MM.1S (cell line): ENCODE data around the gene STRN3.

ENCODE experiments used
- DNase-seq: peaks from one replicate; pipeline ENCODE4 v3.0.0-alpha.2; 2015
- H2AFZ ChIP-seq: fragments of 300-600 bp; sonication (generic); 2 replicates; pipeline ENCODE4 v1.6.0; 2016; ENCODE audit warnings: antibody characterized with exemption, low read length
- H3F3A ChIP-seq: fragments of 300-600 bp; sonication (generic); 2 replicates; pipeline ENCODE4 v1.6.1; 2016; ENCODE audit warnings: mild to moderate bottlenecking, antibody characterized with exemption, low read length, moderate library complexity, mixed read lengths; ENCODE audit not compliant: insufficient read depth
- H3K27ac ChIP-seq: fragments of 300-600 bp; sonication (generic); 2 replicates; pipeline ENCODE4 v1.5.1; 2016; ENCODE audit warnings: mild to moderate bottlenecking, low read length
- H3K27me3 ChIP-seq: fragments of 300-600 bp; sonication (generic); replicated peaks from 2 replicates; pipeline ENCODE4 v1.6.0; 2016; ENCODE audit warnings: low read length; ENCODE audit not compliant: insufficient read depth
- H3K36me3 ChIP-seq: fragments of 300-600 bp; sonication (generic); replicated peaks from 2 replicates; pipeline ENCODE4 v1.6.1; 2016; ENCODE audit warnings: mild to moderate bottlenecking, low read length, mixed read lengths; ENCODE audit not compliant: insufficient read depth
- H3K4me1 ChIP-seq: fragments of 300-600 bp; sonication (generic); 2 replicates; pipeline ENCODE4 v1.6.1; 2016; ENCODE audit warnings: low read length, mixed read lengths
- H3K4me2 ChIP-seq: fragments of 300-600 bp; sonication (generic); 2 replicates; pipeline ENCODE4 v1.6.0; 2016; ENCODE audit warnings: low read depth, low read length
- H3K4me3 ChIP-seq: fragments of 300-600 bp; sonication (generic); 2 replicates; pipeline ENCODE4 v1.5.1; 2016; ENCODE audit warnings: low read length, mixed read lengths
- H3K79me2 ChIP-seq: fragments of 300-600 bp; sonication (generic); 2 replicates; pipeline ENCODE4 v1.6.1; 2016; ENCODE audit warnings: mixed run types, low read length, mixed read lengths
- H3K9ac ChIP-seq: fragments of 300-600 bp; sonication (generic); 2 replicates; pipeline ENCODE4 v1.6.1; 2016; ENCODE audit warnings: low read length, mixed read lengths
- H3K9me2 ChIP-seq: fragments of 300-600 bp; sonication (generic); replicated peaks from 2 replicates; pipeline ENCODE4 v1.6.1; 2016; ENCODE audit warnings: mild to moderate bottlenecking, low read length, mixed read lengths; ENCODE audit not compliant: insufficient read depth
- H3K9me3 ChIP-seq: fragments of 300-600 bp; sonication (generic); replicated peaks from 2 replicates; pipeline ENCODE4 v1.6.1; 2016; ENCODE audit warnings: mild to moderate bottlenecking, low read length, mixed read lengths; ENCODE audit not compliant: insufficient read depth
- H4K20me1 ChIP-seq: fragments of 300-600 bp; sonication (generic); 2 replicates; pipeline ENCODE4 v1.6.1; 2016; ENCODE audit warnings: mild to moderate bottlenecking, low read length, moderate library complexity, mixed read lengths; ENCODE audit not compliant: insufficient read depth
- CTCF ChIP-seq: fragments of 300-600 bp; sonication (generic); IDR thresholded peaks from 2 replicates; pipeline ENCODE4 v1.5.1; 2016; ENCODE audit warnings: antibody characterized with exemption, low read length, mixed read lengths
- EZH2 ChIP-seq: fragments of 300-600 bp; sonication (generic); optimal IDR thresholded peaks from 2 replicates; pipeline ENCODE3; 2017; ENCODE audit warnings: low read depth, mild to moderate bottlenecking, antibody characterized with exemption, low read length, mixed read lengths
- EZH2phosphoT487 ChIP-seq: fragments of 300-600 bp; sonication (generic); IDR thresholded peaks from 2 replicates; pipeline ENCODE4 v1.6.1; 2018; ENCODE audit warnings: antibody characterized with exemption, low read length

Gene STRN3

DNA sequence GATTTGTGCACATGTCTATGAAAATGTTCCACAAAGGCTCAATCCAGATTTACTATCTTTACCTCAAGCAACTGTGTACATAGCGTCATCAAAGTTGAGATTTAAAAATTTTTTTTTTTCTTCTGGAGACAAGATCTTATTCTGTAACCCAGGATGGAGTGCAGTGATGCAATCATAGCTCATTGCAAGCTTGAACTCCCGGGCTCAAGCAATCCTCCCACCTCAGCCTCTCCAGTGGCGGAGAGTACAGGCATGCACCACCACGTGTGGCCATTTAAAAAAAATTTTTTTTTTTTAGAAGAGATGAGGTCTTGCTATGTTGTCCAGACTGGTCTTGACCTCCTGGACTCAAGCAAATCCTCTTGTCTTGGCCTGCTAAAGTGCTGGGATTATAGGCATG lies 149.5 kb downstream of the STRN3 start:
- Histone ChIP-seq H3F3A (no peaks in the 10 kb centered on the region), H3K4me1 (no peaks in the 10 kb centered on the region), H3K79me2 (no peaks in the 10 kb centered on the region), H3K9ac (no peak overlapping the region), H3K27me3 (no peaks in the 10 kb centered on the region), H2AFZ (no peak overlapping the region), H3K27ac (no peak overlapping the region), H3K36me3 (no peaks in the 10 kb centered on the region), H3K4me3 (no peak overlapping the region), H3K4me2 (no peak overlapping the region), H3K9me2 (no peaks in the 10 kb centered on the region), H4K20me1 (no peaks in the 10 kb centered on the region), H3K9me3 (no peaks in the 10 kb centered on the region)
- DNase-seq: no peak
- TF ChIP-seq EZH2phosphoT487 (no peak), CTCF (no peak), EZH2 (no peak)

- TF ChIP-seq CTCF: no peak
- TF ChIP-seq EZH2phosphoT487: no peak
- TF ChIP-seq EZH2: no peak
- DNase-seq: no peak
- Histone ChIP-seq H3F3A (no peaks in the 10 kb centered on the region), H3K79me2 (no peaks in the 10 kb centered on the region), H3K27ac (no peak overlapping the region), H3K9ac (no peak overlapping the region), H2AFZ (no peak overlapping the region), H3K9me3 (no peaks in the 10 kb centered on the region), H3K4me1 (no peaks in the 10 kb centered on the region), H3K4me3 (no peak overlapping the region), H4K20me1 (no peaks in the 10 kb centered on the region), H3K4me2 (no peak overlapping the region), H3K27me3 (no peaks in the 10 kb centered on the region), H3K9me2 (no peaks in the 10 kb centered on the region), H3K36me3 (no peaks in the 10 kb centered on the region)
These were observed 150.5 kb downstream of the STRN3 start for GRCh38 chr14:30875788-30876053.

- H3K36me3 ChIP-seq: no peaks in the 10 kb centered on the region
- H2AFZ ChIP-seq: peak overlapping the region; percentile 53; the same call in 1 of the 2 replicates
- TF ChIP-seq EZH2phosphoT487 (no peak), CTCF (no peak), EZH2 (no peak)
- peak overlapping the region; percentile 56; the same call in 1 of the 2 replicates for H3K4me3 ChIP-seq
- no peaks in the 10 kb centered on the region for H3K79me2 ChIP-seq
- no peaks in the 10 kb centered on the region for H3K4me1 ChIP-seq
- no peak overlapping the region for H3K27ac ChIP-seq
- no peaks in the 10 kb centered on the region for H3F3A ChIP-seq
- peak overlapping the region; percentile 60; the same call in 1 of the 2 replicates for H3K4me2 ChIP-seq
- H4K20me1 ChIP-seq: no peaks in the 10 kb centered on the region
- no peaks in the 10 kb centered on the region for H3K27me3 ChIP-seq
- DNase-seq: no peak
- H3K9me3 ChIP-seq: no peaks in the 10 kb centered on the region
- no peak overlapping the region for H3K9ac ChIP-seq
- H3K9me2 ChIP-seq: no peaks in the 10 kb centered on the region
These were observed 151.0 kb downstream of the STRN3 start for GRCh38 chr14:30874999-30875787.
